NCI-H1092 treated with DMSO at 0.1 percent for 48 hours (cell line): ENCODE measurements around the gene IER5L.
"Not testable (repeated sequence)": the region's sequence is repeated elsewhere in the genome, so short reads cannot be mapped to it uniquely, and the experiment has no call there.

Experiments
- DNase-seq: peaks from one replicate; lab custom pipeline; 2025; lab: John Stamatoyannopoulos, UW

IER5L gene

GRCh38 chr9:129178568-129179382 is 714 bp upstream of the IER5L start:
- DNase-seq: no peak

DNA sequence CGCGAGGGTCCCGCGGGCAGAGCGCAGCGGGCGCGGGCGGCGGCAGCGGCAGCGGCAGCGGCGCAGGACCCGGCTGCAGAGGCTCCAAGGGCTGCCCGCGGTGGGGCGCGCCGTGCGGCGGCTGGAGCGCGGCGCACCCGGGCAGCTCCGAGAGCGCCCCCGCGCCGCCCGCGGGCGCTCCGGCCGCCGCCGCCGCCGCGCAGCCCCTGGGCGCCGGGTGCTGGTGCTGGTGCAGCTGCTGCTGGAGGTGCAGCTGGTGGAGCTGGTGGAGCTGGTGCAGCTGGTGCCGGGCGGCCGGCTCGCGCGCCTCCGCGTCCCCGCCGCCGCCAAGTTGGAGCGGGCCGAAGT is 644 bp downstream of the IER5L start:
- no peak for DNase-seq

DNA sequence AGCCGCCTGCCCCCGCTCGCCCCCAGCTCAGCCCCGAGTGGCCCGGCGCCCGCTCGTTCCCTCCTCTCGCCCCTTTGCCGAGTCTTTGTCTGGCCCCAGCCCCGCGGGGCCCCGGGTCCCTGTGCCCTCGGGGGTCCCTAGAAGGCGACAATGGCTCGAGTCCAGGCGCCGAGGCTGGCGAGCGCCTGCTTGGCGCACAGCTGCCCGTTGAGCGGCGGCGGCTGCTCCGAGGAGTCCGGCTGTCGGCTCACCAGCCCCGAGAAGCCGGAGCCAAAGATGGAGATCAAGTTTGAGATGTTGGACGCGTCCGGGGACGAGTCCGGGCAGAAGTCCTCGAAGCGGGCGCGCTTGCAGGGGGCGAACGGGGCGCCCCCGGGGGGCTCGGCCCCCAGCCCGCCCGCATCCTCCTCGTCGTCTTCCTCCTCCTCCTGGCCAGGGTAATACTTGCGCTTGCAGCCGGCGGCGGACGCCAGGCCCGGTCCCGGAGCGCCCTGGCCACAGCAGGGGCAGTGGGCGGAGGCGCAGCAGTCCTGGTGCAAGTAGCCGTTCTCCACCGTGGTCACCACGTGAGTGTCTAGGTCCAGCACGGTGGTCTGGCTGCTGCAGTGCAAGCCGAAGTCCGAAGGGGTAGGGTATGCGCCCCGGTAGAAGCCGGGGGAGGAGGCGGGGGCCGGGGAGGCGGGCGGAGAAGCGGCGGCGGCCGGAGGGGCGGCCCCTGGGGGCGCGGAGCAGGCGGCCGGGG is 1.2 kb downstream of the IER5L start:
- peak; percentile 15 for DNase-seq

DNA sequence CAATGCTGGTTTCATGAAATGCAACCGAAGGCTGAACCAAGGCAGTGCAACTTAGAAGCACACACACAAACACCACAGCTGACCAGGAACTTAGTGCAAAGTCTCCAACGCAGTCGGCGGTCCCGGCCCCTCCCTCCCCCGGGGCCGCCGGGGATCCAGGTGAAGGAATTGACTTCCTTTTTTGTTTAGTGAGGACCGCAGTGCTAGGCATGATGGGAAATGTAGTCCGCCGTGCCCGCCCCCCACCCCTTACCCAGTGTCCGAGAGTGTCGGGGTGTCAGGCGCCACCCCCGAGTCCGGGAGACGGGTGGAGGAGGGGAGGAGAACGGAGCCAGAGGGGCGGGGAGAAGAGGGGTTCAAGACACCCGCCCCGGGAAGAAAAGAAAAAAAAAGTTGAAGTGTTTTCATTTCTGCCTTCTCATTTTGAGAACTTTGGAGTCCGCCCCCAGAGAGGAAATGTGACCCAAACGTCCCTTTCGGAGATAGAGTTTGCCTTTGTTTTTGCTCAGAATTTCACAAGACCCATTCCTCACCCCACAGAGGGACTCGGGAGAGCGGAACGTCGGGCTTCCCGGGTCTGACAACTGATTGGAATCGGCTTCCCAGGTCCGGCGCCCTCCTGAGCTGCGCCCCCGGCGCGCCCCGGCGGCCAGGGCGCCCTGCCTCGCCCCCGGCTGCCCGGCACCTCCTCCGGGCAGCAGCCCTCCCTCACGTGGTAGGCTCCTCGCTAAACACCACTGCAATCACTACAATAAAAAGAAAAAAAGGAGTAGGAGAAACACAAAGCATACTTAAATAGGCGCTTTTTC is 2.0 kb downstream of the IER5L start:
- no peak for DNase-seq

- no peak for DNase-seq
Measured at GRCh38 chr9:129175515-129175824, 2.6 kb downstream of the IER5L start.

- peak; percentile 9 for DNase-seq
Measured at GRCh38 chr9:129174724-129175514, 3.1 kb downstream of the IER5L start.

DNA sequence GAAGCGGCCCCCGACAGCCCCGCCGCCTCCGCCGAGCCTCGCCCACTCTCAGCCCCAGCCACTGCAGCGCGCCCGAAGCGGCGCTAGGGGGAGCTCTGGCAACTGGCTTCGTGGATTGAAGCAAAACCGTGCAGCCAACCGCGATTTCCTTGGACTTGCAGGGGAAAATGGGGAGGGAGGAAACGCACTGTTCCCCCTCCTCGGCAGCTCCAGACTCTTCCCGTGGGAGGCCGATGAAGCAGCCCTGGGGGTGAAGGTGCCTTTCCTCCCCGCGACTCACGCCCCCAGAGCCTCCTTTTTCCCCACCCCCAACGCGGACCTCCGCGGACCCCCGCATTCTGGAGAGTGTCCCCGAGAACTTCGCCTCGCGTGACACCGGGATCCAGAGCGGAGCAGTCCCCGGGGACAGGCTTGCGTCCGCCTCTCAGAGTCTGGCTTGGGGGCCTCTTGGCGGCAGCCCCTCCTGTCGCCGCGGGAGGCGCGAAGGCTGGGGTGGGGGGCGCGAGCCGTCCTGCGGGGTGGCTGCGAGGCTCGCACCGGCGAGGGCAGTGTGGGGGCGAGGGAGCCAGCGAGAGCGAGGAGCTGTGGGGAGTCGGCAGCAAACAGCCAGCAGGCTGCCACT is 3.8 kb downstream of the IER5L start:
- peak; percentile 77 for DNase-seq

DNA sequence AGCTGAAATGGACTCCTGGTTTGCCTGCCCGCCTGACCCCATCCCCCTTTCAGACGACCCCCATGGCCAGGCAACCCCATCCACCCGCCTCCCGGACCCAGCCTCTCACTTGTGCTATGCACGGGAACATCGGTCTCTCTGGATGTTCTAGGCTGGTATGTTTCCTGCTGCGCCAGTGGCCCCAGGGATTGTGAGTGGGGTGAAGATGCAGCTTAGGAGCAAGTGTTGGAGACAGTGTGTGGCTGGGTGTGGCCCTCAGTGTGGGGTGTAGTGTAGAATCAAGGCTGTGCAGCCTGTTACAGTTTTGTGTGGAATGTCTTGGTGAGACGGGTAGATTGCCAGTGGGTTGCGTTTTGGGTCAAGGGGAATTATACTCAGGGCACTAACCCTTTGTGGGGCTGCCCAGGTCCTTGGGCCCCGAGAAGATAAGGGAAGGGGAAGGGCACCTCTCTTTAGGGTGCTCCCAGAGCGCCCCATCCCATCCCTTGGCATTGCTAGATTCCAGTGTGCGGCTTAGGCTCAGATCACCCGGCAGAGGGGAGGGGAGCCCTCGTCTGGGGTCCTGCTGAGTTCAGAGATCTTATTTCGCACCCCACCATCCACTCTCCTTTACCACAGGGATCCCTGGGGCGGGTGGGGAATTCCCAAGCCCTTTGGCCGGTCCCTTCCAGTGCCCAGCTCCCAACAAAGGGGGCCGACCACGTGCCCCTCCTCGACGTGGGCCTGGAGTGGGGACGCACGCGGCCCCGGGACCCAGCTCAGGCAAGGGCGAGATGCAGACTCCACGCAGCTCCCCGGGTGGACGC is 4.6 kb downstream of the IER5L start:
- DNase-seq: no peak

DNA sequence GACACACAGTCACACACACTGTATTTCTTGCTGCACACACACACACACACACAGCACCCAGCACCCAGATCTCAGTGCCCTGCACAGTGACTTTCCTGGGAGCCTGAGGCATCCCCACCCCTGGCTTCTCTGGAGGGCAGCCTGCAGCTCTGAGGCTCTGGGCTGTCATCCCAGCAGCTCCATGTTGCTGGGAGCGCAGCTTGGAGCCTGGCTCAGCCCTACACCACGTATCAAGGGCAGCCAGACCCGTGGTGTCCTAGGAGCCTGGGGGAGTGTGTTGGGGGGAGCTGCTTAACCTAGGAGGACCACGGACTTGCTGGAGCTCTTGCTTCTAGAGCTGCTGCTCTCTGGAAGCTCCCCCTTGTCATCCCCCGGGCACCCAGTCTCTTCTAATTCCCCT is 5.2 kb downstream of the IER5L start:
- no peak for DNase-seq

DNA sequence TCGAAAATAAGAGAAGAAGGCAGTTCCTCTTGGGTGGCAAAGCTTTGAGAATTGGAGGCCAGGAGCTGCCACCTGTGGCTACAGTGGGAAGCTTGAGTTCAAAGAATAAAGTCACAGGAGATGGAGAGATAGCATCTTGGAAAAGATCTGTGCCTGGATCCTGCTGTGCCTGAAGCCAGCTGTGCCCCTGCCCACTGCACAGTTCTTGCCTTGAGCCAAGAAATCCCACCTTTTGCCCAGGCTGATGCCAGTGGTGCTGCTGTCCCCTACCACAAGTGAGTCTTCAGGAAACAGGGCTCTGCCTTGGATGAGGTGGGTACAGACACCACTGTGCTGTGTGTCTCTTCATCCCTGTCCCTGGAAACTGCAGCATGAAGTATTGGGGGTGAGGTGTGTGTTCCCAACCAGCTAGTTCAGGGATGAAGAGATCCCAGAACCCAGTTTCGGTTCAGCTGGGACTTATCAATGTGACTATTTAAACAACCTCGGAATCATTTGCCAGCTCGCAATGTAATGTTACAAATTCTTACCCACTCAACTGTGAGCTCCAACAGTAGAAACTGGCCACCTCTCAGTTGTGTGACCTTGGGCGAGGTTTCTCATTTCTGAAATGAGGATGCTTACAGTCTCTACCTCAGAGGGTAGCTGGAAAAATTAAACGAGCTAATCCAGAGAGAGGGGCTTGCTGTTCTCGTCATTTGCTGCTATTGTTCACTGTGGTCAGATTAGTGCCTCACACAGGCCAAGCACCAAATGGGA is 5.9 kb downstream of the IER5L start:
- no peak for DNase-seq

DNA sequence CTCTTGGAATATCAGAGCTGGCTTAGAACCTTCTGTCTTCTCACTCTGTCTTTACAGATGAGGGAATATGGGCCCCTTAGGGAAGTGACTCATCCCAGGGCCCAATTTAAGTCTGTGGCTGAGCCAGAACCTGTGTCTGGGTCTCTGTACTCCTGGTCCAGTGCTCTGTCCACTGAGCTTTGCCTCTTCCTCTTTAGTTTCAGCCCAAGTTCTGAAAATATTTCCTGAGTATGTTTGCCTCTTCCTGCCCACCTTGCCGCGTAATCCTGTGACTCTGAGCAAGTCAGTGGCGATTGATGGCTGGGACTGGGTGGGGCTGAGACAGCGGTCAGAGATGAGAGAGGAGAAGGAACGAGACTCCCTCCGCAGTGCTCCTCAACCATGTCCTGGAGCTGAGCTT is 7.8 kb downstream of the IER5L start:
- no peak for DNase-seq

GRCh38 chr9:129166623-129167557 is 11.2 kb downstream of the IER5L start:
- DNase-seq: no peak

DNA sequence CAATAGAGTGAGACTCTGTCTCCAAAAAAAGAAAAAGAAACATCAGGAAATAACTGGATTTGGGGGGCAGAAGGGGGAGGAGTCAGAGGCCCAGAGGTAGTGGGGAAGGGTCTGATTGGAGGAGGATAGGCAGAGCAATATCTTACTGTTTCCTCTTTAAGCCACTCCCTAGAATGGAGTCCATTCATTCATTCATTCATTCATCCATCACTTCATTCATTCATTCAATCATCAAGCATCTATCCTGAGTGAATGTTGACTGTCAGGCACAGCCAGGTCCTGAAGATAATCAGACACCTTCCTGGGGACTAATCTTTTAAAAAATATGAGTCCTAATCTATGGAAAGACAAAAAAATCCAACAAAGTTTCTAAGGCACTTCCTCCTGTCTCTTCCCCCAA is 12.9 kb downstream of the IER5L start:
- DNase-seq: no peak

DNA sequence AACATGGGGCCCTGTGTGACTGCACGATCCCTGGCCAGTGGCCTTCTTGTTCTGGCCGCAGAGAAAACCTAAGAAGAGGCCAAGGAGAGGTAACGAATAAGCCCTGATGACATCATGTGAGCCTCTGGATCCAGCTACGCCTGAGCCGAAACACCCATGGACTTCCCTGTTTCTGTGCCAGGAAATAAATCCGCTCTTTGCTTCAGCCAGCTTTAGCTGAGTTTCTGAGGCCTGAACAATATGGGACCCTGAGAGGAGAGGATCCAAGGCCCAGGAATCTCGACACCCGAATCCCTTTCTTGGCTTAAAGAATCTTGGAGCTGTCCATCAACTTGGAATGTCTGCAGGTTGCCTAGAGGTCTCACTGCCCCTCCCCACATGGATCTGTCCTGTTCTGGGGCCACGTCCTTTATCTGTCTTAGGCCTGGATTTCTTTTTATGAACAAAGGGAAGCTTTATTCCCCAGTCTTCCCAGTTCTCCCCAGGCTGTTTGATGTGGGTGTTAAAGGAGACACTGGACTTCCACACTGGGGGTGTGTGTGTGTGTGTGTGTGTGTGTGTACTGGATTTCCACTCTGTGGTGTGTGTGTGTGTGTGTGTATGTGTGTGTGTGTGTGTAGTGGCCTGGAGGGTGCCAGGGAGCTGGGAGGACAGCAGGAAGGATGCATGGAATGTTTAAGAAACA is 13.7 kb downstream of the IER5L start:
- no peak for DNase-seq

DNA sequence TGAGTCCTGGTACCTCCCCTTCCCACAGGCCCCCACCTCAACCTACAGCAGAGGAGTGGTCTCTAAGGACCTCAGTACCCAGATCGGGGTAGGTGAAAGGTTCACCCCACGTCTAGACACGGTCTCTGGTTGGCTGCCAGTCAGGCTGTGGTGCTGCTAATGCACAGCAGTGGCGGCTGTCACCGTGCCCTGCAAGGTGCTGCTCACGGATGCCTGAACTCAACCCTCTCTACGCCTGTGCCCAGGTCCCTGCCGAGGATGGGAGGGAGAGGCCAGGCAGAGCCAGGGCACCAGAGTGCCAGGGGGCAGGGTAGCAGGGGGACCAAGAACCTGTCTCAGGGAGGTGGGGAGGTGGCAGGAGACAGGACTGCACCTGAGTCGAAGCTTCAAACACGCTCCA is 14.3 kb downstream of the IER5L start:
- DNase-seq: no peak

GRCh38 chr9:129163198-129163670 is 14.8 kb downstream of the IER5L start:
- not testable (repeated sequence) for DNase-seq

DNA sequence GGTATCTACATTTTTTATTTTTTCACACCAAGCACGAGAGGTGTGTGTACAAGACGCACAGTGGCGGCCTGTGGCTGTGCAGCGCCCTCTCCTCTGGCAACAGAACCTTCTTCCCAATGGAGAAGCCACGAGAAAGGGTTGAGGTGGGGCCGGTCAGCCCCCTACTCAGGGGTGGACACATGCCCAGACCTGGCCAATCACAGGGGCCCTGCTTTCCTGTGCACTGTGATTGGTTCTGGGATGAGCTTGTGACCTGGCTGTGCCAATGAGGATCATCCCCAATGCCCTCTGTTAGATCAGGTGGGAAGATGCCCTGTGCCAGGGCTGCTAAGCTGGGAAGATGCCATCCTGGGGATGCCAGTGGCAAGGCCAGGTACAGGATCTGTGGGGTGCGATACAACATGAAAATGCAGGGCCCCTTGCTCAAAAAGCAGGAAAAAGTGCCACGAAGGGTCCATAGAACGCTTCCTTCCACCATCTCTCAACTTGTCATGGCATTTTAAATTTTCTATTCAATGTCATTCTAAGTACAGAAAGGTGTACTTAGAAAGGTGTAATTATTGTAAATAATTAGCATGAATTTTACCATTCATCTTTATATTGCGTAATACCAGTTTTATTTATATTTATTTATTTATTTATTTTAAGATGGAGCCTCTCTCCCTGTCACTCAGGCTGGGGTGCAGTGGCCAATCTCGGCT is 15.4 kb downstream of the IER5L start:
- no peak for DNase-seq

GRCh38 chr9:129161534-129161837 is 16.6 kb downstream of the IER5L start:
- no peak for DNase-seq
